Breast epithelium (tissue), 3 donors: ENCODE data around the gene WEE1.

Experiments used
- CTCF ChIP-seq, 3 donors: fragments of 450-650 bp; IDR thresholded peaks; one replicate each; pipeline ENCODE4 v1.5.1; 2016 to 2017; ENCODE audit warnings: antibody characterized with exemption in 3 of 3, mild to moderate bottlenecking in 3 of 3, moderate library complexity in 3 of 3
- POLR2A ChIP-seq: fragments of 450-650 bp; IDR thresholded peaks from one replicate; pipeline ENCODE4 v1.6.1; 2016; ENCODE audit warnings: antibody characterized with exemption, mild to moderate bottlenecking, moderate library complexity
- POLR2AphosphoS5 ChIP-seq, 3 donors: sonication (generic); formaldehyde crosslinking; IDR thresholded peaks; one replicate each; pipeline ENCODE4 v1.6.1; 2017; ENCODE audit warnings: antibody characterized with exemption in 3 of 3

GRCh38 chr11:9571763-9572115 lies 1.7 kb upstream of the WEE1 start:
- TF ChIP-seq POLR2A (no peak), CTCF (IDR thresholded peaks at IDR 0.05) (no peak), POLR2AphosphoS5 (IDR thresholded peaks at IDR 0.05) (no peak)
